ENCODE measurements around the gene PRKG1. TPM values are rescaled to one million over a fixed set of nuclear protein-coding genes. Genes with fewer than 3 reads are reported as not detected.

Gene PRKG1
- total and polyA plus RNA-seq, 2 experiments from 2014 or later: 18.2 to 21.1 TPM

DNA sequence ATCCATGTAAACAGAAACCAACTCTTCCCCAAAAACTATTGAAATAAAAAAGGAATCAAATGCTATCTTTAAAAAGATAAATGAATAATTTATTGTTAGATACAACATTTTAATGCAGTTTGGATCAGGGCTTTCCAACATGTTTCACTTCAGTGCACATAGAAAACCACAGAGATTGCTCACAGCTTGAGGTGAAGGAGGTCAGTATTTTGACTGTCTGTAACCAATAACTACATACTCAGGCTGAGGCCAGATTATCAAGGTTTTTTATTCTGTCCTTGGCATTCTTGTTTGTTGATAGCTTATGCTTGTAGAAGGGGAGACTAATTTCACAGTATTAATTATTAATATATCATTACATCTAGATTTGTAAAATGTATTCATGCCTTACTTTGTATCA is 195.5 kb downstream of the PRKG1 start (continued):
- TF ChIP-seq, protein P1, sequence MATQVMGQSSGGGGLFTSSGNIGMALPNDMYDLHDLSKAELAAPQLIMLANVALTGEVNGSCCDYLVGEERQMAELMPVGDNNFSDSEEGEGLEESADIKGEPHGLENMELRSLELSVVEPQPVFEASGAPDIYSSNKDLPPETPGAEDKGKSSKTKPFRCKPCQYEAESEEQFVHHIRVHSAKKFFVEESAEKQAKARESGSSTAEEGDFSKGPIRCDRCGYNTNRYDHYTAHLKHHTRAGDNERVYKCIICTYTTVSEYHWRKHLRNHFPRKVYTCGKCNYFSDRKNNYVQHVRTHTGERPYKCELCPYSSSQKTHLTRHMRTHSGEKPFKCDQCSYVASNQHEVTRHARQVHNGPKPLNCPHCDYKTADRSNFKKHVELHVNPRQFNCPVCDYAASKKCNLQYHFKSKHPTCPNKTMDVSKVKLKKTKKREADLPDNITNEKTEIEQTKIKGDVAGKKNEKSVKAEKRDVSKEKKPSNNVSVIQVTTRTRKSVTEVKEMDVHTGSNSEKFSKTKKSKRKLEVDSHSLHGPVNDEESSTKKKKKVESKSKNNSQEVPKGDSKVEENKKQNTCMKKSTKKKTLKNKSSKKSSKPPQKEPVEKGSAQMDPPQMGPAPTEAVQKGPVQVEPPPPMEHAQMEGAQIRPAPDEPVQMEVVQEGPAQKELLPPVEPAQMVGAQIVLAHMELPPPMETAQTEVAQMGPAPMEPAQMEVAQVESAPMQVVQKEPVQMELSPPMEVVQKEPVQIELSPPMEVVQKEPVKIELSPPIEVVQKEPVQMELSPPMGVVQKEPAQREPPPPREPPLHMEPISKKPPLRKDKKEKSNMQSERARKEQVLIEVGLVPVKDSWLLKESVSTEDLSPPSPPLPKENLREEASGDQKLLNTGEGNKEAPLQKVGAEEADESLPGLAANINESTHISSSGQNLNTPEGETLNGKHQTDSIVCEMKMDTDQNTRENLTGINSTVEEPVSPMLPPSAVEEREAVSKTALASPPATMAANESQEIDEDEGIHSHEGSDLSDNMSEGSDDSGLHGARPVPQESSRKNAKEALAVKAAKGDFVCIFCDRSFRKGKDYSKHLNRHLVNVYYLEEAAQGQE (IDR thresholded peaks at IDR 0.05; ENCODE audit: unreplicated experiment): no peak
- no peak for TF ChIP-seq CREB1 (CRISPR knock-in tag; IDR thresholded peaks at IDR 0.05; ENCODE audit: low read depth)
- TF ChIP-seq EZH2phosphoT487 (IDR thresholded peaks at IDR 0.05; ENCODE audit: unreplicated experiment): no peak
- no peak for TF ChIP-seq ZNF331 (CRISPR knock-in tag; IDR thresholded peaks at IDR 0.05; ENCODE audit: low read depth)
- TF ChIP-seq, protein P2, sequence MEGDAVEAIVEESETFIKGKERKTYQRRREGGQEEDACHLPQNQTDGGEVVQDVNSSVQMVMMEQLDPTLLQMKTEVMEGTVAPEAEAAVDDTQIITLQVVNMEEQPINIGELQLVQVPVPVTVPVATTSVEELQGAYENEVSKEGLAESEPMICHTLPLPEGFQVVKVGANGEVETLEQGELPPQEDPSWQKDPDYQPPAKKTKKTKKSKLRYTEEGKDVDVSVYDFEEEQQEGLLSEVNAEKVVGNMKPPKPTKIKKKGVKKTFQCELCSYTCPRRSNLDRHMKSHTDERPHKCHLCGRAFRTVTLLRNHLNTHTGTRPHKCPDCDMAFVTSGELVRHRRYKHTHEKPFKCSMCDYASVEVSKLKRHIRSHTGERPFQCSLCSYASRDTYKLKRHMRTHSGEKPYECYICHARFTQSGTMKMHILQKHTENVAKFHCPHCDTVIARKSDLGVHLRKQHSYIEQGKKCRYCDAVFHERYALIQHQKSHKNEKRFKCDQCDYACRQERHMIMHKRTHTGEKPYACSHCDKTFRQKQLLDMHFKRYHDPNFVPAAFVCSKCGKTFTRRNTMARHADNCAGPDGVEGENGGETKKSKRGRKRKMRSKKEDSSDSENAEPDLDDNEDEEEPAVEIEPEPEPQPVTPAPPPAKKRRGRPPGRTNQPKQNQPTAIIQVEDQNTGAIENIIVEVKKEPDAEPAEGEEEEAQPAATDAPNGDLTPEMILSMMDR (conservative IDR thresholded peaks at IDR 0.05; ENCODE audit: low read depth in 2 of 2): no peak
- TF ChIP-seq ETS1 (IDR thresholded peaks at IDR 0.05): no peak
- TF ChIP-seq STAT1 (IDR thresholded peaks at IDR 0.05; ENCODE audit: unreplicated experiment): no peak

DNA sequence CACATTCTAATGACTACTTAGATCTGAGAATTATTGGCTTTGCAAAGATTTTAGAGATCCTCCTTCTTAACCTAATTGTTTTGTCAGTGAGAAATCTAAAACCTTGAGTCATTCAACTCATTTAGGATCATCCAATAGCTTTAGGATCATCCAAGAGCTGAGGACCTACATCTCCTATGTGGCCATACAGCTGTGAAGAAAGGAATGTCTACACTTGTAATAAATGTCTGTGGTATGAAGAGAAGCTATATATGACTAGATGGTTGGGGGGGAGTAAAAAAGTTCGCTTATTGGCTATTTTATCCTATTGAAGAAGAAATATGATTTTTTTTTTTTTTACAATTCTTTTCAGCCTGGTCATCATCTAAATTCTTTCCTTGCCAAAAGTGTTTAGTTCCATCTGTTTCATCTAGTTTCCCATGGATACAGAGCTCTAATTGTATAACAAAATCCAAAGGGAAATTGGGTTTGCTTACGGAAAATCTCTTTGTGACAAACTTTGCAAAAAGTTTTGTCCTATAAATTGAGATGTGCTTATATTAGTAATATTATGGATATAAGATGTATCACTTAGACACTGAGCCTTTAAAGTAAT is 196.7 kb downstream of the PRKG1 start:
- H3F3A ChIP-seq (replicated peaks; ENCODE audit: low read depth): no peaks in the 10 kb centered on the region
- no peak for DNase-seq (ENCODE audit: low spot score)
- no peaks in the 10 kb centered on the region for H3K36me3 ChIP-seq (ENCODE audit: insufficient read depth)
- H3K27ac ChIP-seq (ENCODE audit: low read depth): no peak overlapping the region
- Mint-ChIP-seq H3K27me3 (ENCODE audit: insufficient read depth, low read depth, poor library complexity) (no peaks in the 10 kb centered on the region), H3K36me3 (ENCODE audit: low read depth) (peaks cover 18% of the 10 kb centered on the region), H3K9me3 (peaks cover 9% of the 10 kb centered on the region), H3K4me3 (no peak overlapping the region), H3K4me1 (peaks cover 39% of the 10 kb centered on the region), H3K27ac (no peak overlapping the region)
- no peaks in the 10 kb centered on the region for H3K27me3 ChIP-seq (ENCODE audit: insufficient read depth)
- no peak for TF ChIP-seq CREB1 (CRISPR knock-in tag; IDR thresholded peaks at IDR 0.05; ENCODE audit: low read depth)
- TF ChIP-seq ETS1 (IDR thresholded peaks at IDR 0.05): no peak
- TF ChIP-seq ZNF114 (CRISPR knock-in tag; IDR thresholded peaks at IDR 0.05): no peak
- no peak for TF ChIP-seq STAT1 (IDR thresholded peaks at IDR 0.05; ENCODE audit: unreplicated experiment)
- no peak for TF ChIP-seq ZNF331 (CRISPR knock-in tag; IDR thresholded peaks at IDR 0.05; ENCODE audit: low read depth)
- TF ChIP-seq, protein P1 (IDR thresholded peaks at IDR 0.05; ENCODE audit: unreplicated experiment): no peak
- no peak for TF ChIP-seq EZH2 (IDR thresholded peaks at IDR 0.05; ENCODE audit: low read depth, unreplicated experiment)
- TF ChIP-seq POLR2AphosphoS5 (IDR thresholded peaks at IDR 0.05; ENCODE audit: low read depth): no peak
- TF ChIP-seq, protein P2 (conservative IDR thresholded peaks at IDR 0.05; ENCODE audit: low read depth in 2 of 2): no peak
- H3K4me1 ChIP-seq (ENCODE audit: insufficient read depth): peaks cover 48% of the 10 kb centered on the region
- no peak overlapping the region for H3K4me3 ChIP-seq
- H3K9me2 ChIP-seq (ENCODE audit: insufficient read depth): no peaks in the 10 kb centered on the region
- H4K20me1 ChIP-seq (replicated peaks; ENCODE audit: insufficient read depth): no peaks in the 10 kb centered on the region
- no peak overlapping the region for H3K4me2 ChIP-seq
- peaks cover 6% of the 10 kb centered on the region; the same call in 1 of the 2 replicates for H3K79me2 ChIP-seq (replicated peaks; ENCODE audit: insufficient read depth)
- no peak overlapping the region for H2AFZ ChIP-seq
- no peak for ATAC-seq

Measured in GM23338 (cell line).